Fibroblast of lung (primary cell): ENCODE data around the gene ZNF770. TPM values are rescaled to one million over a fixed set of nuclear protein-coding genes. Genes with fewer than 3 reads are reported as not detected.

Experiments used
- DNase-seq, 2 donors: peaks; one replicate each; pipeline versions ENCODE4 v3.0.0 to v3.0.0-alpha.2; 2010; ENCODE audit warnings: low read depth in 2 of 2
- H2AFZ ChIP-seq: 2 replicates; pipeline ENCODE4 v1.5.1; 2012; ENCODE audit warnings: low read length, control low read depth, inconsistent platforms
- H3K27ac ChIP-seq: 2 replicates; pipeline ENCODE4 v1.5.1; 2011; ENCODE audit warnings: low read length, control low read depth; ENCODE audit not compliant: insufficient read depth
- H3K27me3 ChIP-seq: 2 replicates; pipeline ENCODE4 v1.5.1; 2011; ENCODE audit warnings: mild to moderate bottlenecking, low read length; ENCODE audit not compliant: control insufficient read depth, insufficient read depth
- H3K36me3 ChIP-seq: 2 replicates; pipeline ENCODE4 v1.5.1; 2011; ENCODE audit warnings: low read length; ENCODE audit not compliant: control insufficient read depth, insufficient read depth
- H3K4me1 ChIP-seq: 2 replicates; pipeline ENCODE4 v1.5.1; 2011; ENCODE audit warnings: low read length; ENCODE audit not compliant: control insufficient read depth, insufficient read depth; ENCODE audit errors: extremely low read depth
- H3K4me2 ChIP-seq: 2 replicates; pipeline ENCODE4 v1.5.1; 2011; ENCODE audit warnings: low read length, control low read depth; ENCODE audit not compliant: insufficient read depth; ENCODE audit errors: extremely low read depth
- H3K4me3 ChIP-seq, 4 experiments: fragments of 200-600 bp in 1 of 4; sonication (generic) in 1 of 4; replicated peaks in 1 of 4; 2 replicates each; pipeline ENCODE4 v1.5.1; 2011 to 2016; ENCODE audit warnings: low read length in 4 of 4, low read depth in 3 of 4, mild to moderate bottlenecking in 3 of 4, control low read depth in 2 of 4, inconsistent platforms in 1 of 4, mixed read lengths in 1 of 4; ENCODE audit not compliant: insufficient read depth in 1 of 4; ENCODE audit errors: control extremely low read depth in 1 of 4
- H3K79me2 ChIP-seq: 2 replicates; pipeline ENCODE4 v1.5.1; 2012; ENCODE audit warnings: mild to moderate bottlenecking, low read length, inconsistent platforms; ENCODE audit not compliant: control insufficient read depth, insufficient read depth
- H3K9ac ChIP-seq: 2 replicates; pipeline ENCODE4 v1.5.1; 2011; ENCODE audit warnings: mild to moderate bottlenecking, low read length, control low read depth; ENCODE audit not compliant: insufficient read depth
- H3K9me3 ChIP-seq: 2 replicates; pipeline ENCODE4 v1.5.1; 2012; ENCODE audit warnings: low read depth, low read length; ENCODE audit not compliant: control insufficient read depth, insufficient read depth
- H4K20me1 ChIP-seq: 2 replicates; pipeline ENCODE4 v1.5.1; 2011; ENCODE audit warnings: low read length; ENCODE audit not compliant: control insufficient read depth, insufficient read depth; ENCODE audit errors: extremely low read depth
- CTCF ChIP-seq, 2 donors: IDR thresholded peaks in 1 of 2; conservative IDR thresholded peaks in 1 of 2; 1 replicate in 1 of 2; 2 replicates in 1 of 2; pipeline ENCODE4 v1.5.1; 2011 to 2012; ENCODE audit warnings: low read length in 2 of 2, control low read depth in 1 of 2, inconsistent platforms in 1 of 2, low read depth in 1 of 2, mild to moderate bottlenecking in 1 of 2
- EZH2 ChIP-seq: IDR thresholded peaks from 2 replicates; pipeline ENCODE4 v1.5.1; 2012; ENCODE audit warnings: low read length, control low read depth, mild to moderate bottlenecking; ENCODE audit errors: missing control alignments
- polyA plus RNA-seq, 2 donors: library from polyadenylated mRNA; depleted of rRNA in 1 of 2; stranded (reverse) in 1 of 2; unstranded in 1 of 2; fragments of >200 nt; gene quantifications; 2 replicates each; pipeline ENCODE4 v1.2.1, GENCODE V29; 2011 to 2012; ENCODE audit warnings: missing spikeins in 1 of 2
- total RNA-seq: library from RNA; depleted of rRNA; stranded (reverse); fragments of >200 nt; gene quantifications from 2 replicates; pipeline ENCODE4 v1.2.1, GENCODE V29; 2014

ZNF770 gene
- total and polyA plus RNA-seq, 2 donors (not counting 1 experiment from before 2014, with no cell fraction given), result 27.9 to 44.6 TPM

DNA sequence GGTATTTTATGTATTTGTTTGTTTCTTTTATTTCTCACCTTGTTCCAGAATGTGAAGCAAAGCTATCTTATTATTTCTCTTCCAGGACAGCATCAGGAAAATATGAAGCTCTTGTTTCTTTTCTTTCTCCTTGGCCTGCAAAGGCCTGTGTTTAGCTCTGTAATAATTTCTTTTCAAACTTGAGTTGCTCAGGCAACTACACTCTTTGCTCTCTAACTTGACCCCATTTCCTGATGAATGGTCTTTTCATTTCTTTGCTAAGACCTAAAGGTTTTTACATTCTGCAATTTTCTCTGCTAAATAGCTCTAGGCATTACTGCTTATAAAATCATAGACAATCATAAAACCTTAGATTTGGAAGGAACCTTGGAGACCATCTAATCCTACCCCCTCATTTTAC, 26.2 kb upstream of the ZNF770 start:
- Histone ChIP-seq H3K27ac (no peak overlapping the region), H3K4me2 (no peak overlapping the region), H3K9ac (no peak overlapping the region), H3K9me3 (no peaks in the 10 kb centered on the region), H3K4me1 (no peaks in the 10 kb centered on the region), H3K36me3 (no peaks in the 10 kb centered on the region), H3K27me3 (no peaks in the 10 kb centered on the region), H3K4me3 (no peak overlapping the region), H3K79me2 (no peaks in the 10 kb centered on the region), H4K20me1 (no peaks in the 10 kb centered on the region), H2AFZ (no peak overlapping the region)
- TF ChIP-seq EZH2 (no peak), CTCF (conservative IDR thresholded peaks at IDR 0.05 in 1 of 2, IDR thresholded peaks at IDR 0.05 in 1 of 2; ENCODE audit: low read depth in 1 of 2, low read length in 2 of 2) (no peak)
- DNase-seq, result no peak

- Histone ChIP-seq H3K9me3 (no peaks in the 10 kb centered on the region), H2AFZ (no peak overlapping the region), H3K4me2 (no peak overlapping the region), H3K9ac (no peak overlapping the region), H4K20me1 (no peaks in the 10 kb centered on the region), H3K27me3 (no peaks in the 10 kb centered on the region), H3K4me1 (no peaks in the 10 kb centered on the region), H3K79me2 (no peaks in the 10 kb centered on the region), H3K4me3 (no peak overlapping the region), H3K36me3 (no peaks in the 10 kb centered on the region), H3K27ac (no peak overlapping the region)
- TF ChIP-seq EZH2 (no peak), CTCF (conservative IDR thresholded peaks at IDR 0.05 in 1 of 2, IDR thresholded peaks at IDR 0.05 in 1 of 2; ENCODE audit: low read depth in 1 of 2, low read length in 2 of 2) (no peak)
- no peak for DNase-seq
Measured at GRCh38 chr15:35013370-35013769, 25.3 kb upstream of the ZNF770 start.

DNA sequence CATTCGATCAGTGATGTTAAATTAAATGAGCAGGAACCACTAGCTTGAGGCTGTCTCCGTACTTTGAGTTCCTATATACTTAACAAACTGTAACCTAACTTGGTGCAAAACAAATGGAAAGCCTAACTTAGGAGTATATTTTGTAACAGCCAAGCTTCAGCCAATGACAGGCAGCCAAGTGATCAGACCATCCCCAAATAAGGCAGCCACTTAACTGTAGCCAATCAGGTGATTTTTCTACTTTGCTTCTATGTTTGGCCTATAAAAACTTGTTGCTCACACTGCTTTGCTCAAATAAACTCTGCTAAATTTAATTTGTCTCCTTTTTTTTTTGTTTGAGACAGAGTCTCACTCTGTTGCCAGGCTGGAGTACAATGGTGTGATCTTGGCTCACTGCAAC, 19.3 kb upstream of the ZNF770 start:
- Histone ChIP-seq H4K20me1 (no peaks in the 10 kb centered on the region), H3K4me3 (no peak overlapping the region), H3K4me1 (no peaks in the 10 kb centered on the region), H3K27ac (no peak overlapping the region), H3K36me3 (no peaks in the 10 kb centered on the region), H3K27me3 (peaks cover 2% of the 10 kb centered on the region), H3K4me2 (no peak overlapping the region), H3K79me2 (no peaks in the 10 kb centered on the region), H2AFZ (no peak overlapping the region), H3K9ac (no peak overlapping the region), H3K9me3 (no peaks in the 10 kb centered on the region)
- DNase-seq, result no peak
- TF ChIP-seq EZH2, result no peak
- TF ChIP-seq CTCF (conservative IDR thresholded peaks at IDR 0.05 in 1 of 2, IDR thresholded peaks at IDR 0.05 in 1 of 2; ENCODE audit: low read depth in 1 of 2, low read length in 2 of 2), result no peak
